MM.1S (cell line): ENCODE results near the gene PALM2AKAP2.

ENCODE experiments used
- EZH2 ChIP-seq: fragments of 300-600 bp; sonication (generic); optimal IDR thresholded peaks from 2 replicates; pipeline ENCODE3; 2017; ENCODE audit warnings: low read depth, mild to moderate bottlenecking, antibody characterized with exemption, low read length, mixed read lengths
- TF ChIP-seq, protein P1 (sequence below): fragments of 300-600 bp; sonication (generic); IDR thresholded peaks from 2 replicates; pipeline ENCODE4 v1.5.1; 2016; ENCODE audit warnings: antibody characterized with exemption, low read length, mixed read lengths

GRCh38 chr9:109730228-109730627 is 49.8 kb upstream of the PALM2AKAP2 start:
- no peak for TF ChIP-seq EZH2
- TF ChIP-seq, protein P1, sequence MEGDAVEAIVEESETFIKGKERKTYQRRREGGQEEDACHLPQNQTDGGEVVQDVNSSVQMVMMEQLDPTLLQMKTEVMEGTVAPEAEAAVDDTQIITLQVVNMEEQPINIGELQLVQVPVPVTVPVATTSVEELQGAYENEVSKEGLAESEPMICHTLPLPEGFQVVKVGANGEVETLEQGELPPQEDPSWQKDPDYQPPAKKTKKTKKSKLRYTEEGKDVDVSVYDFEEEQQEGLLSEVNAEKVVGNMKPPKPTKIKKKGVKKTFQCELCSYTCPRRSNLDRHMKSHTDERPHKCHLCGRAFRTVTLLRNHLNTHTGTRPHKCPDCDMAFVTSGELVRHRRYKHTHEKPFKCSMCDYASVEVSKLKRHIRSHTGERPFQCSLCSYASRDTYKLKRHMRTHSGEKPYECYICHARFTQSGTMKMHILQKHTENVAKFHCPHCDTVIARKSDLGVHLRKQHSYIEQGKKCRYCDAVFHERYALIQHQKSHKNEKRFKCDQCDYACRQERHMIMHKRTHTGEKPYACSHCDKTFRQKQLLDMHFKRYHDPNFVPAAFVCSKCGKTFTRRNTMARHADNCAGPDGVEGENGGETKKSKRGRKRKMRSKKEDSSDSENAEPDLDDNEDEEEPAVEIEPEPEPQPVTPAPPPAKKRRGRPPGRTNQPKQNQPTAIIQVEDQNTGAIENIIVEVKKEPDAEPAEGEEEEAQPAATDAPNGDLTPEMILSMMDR, result no peak
